ENCODE data around the gene ADCY5.
"Not testable (repeated sequence)": the region's sequence is repeated elsewhere in the genome, so short reads cannot be mapped to it uniquely, and the experiment has no call there.

ADCY5 gene

GRCh38 chr3:123448536-123449101 lies at the start of gene ADCY5:
TSS of gene ADCY5 (minus strand) at chr3:123449090. CDS start at chr3:123448545, 545 bp downstream.
- DNase-seq (ENCODE audit: low spot score) = peak; percentile 33

- no peak for DNase-seq (ENCODE audit: low spot score)
Observed at GRCh38 chr3:123493912-123494311, 45.0 kb upstream of the ADCY5 start.

- DNase-seq (ENCODE audit: low spot score) = no peak
Observed at GRCh38 chr3:123491966-123492587, 43.2 kb upstream of the ADCY5 start.

GRCh38 chr3:123489400-123490004 lies 40.6 kb upstream of the ADCY5 start:
- peak; percentile 80 for DNase-seq (ENCODE audit: low spot score)

- no peak for DNase-seq (ENCODE audit: low spot score)
Observed at GRCh38 chr3:123488645-123489347, 39.9 kb upstream of the ADCY5 start.

- DNase-seq (ENCODE audit: low spot score) = not testable (repeated sequence)
Observed at GRCh38 chr3:123487063-123487462, 38.2 kb upstream of the ADCY5 start.

GRCh38 chr3:123486460-123486859 lies 37.6 kb upstream of the ADCY5 start:
- DNase-seq (ENCODE audit: low spot score) = no peak

GRCh38 chr3:123485551-123485950 lies 36.7 kb upstream of the ADCY5 start:
- no peak for DNase-seq (ENCODE audit: low spot score)

GRCh38 chr3:123483146-123483545 lies 34.3 kb upstream of the ADCY5 start:
- no peak for DNase-seq (ENCODE audit: low spot score)

GRCh38 chr3:123481722-123482457 lies 33.0 kb upstream of the ADCY5 start:
- no peak for DNase-seq (ENCODE audit: low spot score)

- DNase-seq (ENCODE audit: low spot score) = no peak
Observed at GRCh38 chr3:123481071-123481470, 32.2 kb upstream of the ADCY5 start.

GRCh38 chr3:123480428-123480827 lies 31.5 kb upstream of the ADCY5 start:
- no peak for DNase-seq (ENCODE audit: low spot score)

- no peak for DNase-seq (ENCODE audit: low spot score)
Observed at GRCh38 chr3:123479891-123480290, 31.0 kb upstream of the ADCY5 start.

GRCh38 chr3:123478314-123478713 lies 29.4 kb upstream of the ADCY5 start:
- no peak for DNase-seq (ENCODE audit: low spot score)

GRCh38 chr3:123476967-123477750 lies 28.3 kb upstream of the ADCY5 start:
- no peak for DNase-seq (ENCODE audit: low spot score)

GRCh38 chr3:123475786-123476185 lies 26.9 kb upstream of the ADCY5 start:
- DNase-seq (ENCODE audit: low spot score) = no peak

GRCh38 chr3:123471106-123471505 lies 22.2 kb upstream of the ADCY5 start:
- no peak for DNase-seq (ENCODE audit: low spot score)

GRCh38 chr3:123469323-123469995 lies 20.6 kb upstream of the ADCY5 start:
- DNase-seq (ENCODE audit: low spot score) = no peak

GRCh38 chr3:123467046-123467445 lies 18.2 kb upstream of the ADCY5 start:
- no peak for DNase-seq (ENCODE audit: low spot score)

GRCh38 chr3:123464211-123464610 lies 15.3 kb upstream of the ADCY5 start:
- DNase-seq (ENCODE audit: low spot score) = no peak

- no peak for DNase-seq (ENCODE audit: low spot score)
Observed at GRCh38 chr3:123459862-123460261, 11.0 kb upstream of the ADCY5 start.
